H9 (cell line): ENCODE results near the gene ESPL1. TPM values are rescaled to one million over a fixed set of nuclear protein-coding genes. Genes with fewer than 3 reads are reported as not detected.

ENCODE experiments used
- DNase-seq: peaks from one replicate; pipeline ENCODE4 v3.0.0-alpha.2; 2017
- H2AFZ ChIP-seq: one replicate; pipeline ENCODE4 v1.6.1; 2013; ENCODE audit warnings: mild to moderate bottlenecking, low read length, control low read depth, moderate library complexity
- H2AK5ac ChIP-seq: 2 replicates; pipeline ENCODE4 v1.6.1; 2013; ENCODE audit warnings: low read length, control low read depth, mixed read lengths; ENCODE audit not compliant: insufficient read length
- H2BK120ac ChIP-seq: one replicate; pipeline ENCODE4 v1.6.1; 2013; ENCODE audit warnings: low read depth, mild to moderate bottlenecking, low read length, control low read depth, inconsistent platforms; ENCODE audit not compliant: poor library complexity, severe bottlenecking
- H2BK12ac ChIP-seq: 2 replicates; pipeline ENCODE4 v1.6.1; 2013; ENCODE audit warnings: low read length, control low read depth, mixed read lengths, low read depth; ENCODE audit not compliant: insufficient read length
- H2BK15ac ChIP-seq: 2 replicates; pipeline ENCODE4 v1.6.1; 2013; ENCODE audit warnings: low read depth, low read length, control low read depth
- H2BK20ac ChIP-seq: one replicate; pipeline ENCODE4 v1.6.1; 2013; ENCODE audit warnings: low read depth, mild to moderate bottlenecking, low read length, control low read depth, inconsistent platforms; ENCODE audit not compliant: poor library complexity, severe bottlenecking
- H2BK5ac ChIP-seq: 2 replicates; pipeline ENCODE4 v1.6.1; 2013; ENCODE audit warnings: low read length, control low read depth, mixed read lengths; ENCODE audit not compliant: insufficient read length
- H3K14ac ChIP-seq: 2 replicates; pipeline ENCODE4 v1.6.1; 2013; ENCODE audit warnings: low read length, control low read depth; ENCODE audit not compliant: insufficient read depth
- H3K18ac ChIP-seq: 2 replicates; pipeline ENCODE4 v1.6.1; 2013; ENCODE audit warnings: low read depth, mild to moderate bottlenecking, mixed read lengths, low read length, control low read depth; ENCODE audit not compliant: insufficient read length
- H3K23ac ChIP-seq: 2 replicates; pipeline ENCODE4 v1.6.1; 2013; ENCODE audit warnings: low read length, control low read depth, mixed read lengths, low read depth; ENCODE audit not compliant: insufficient read length
- H3K23me2 ChIP-seq: 2 replicates; pipeline ENCODE4 v1.6.1; 2013; ENCODE audit warnings: low read depth, mild to moderate bottlenecking, mixed read lengths, low read length, control low read depth; ENCODE audit not compliant: insufficient read length, poor library complexity, severe bottlenecking
- H3K27ac ChIP-seq: 2 replicates; pipeline ENCODE4 v1.5.1; 2013; ENCODE audit warnings: low read length, control low read depth, mixed read lengths, low read depth; ENCODE audit not compliant: insufficient read length
- H3K27me3 ChIP-seq: 2 replicates; pipeline ENCODE4 v1.6.1; 2013; ENCODE audit warnings: low read length, control low read depth, inconsistent platforms; ENCODE audit not compliant: insufficient read depth
- H3K4ac ChIP-seq: 2 replicates; pipeline ENCODE4 v1.6.1; 2013; ENCODE audit warnings: low read depth, mild to moderate bottlenecking, control low read depth, inconsistent platforms, low read length, moderate library complexity
- H3K4me1 ChIP-seq: 2 replicates; pipeline ENCODE4 v1.6.1; 2013; ENCODE audit warnings: low read length, control low read depth, inconsistent platforms; ENCODE audit not compliant: insufficient read depth
- H3K4me2 ChIP-seq: 2 replicates; pipeline ENCODE4 v1.6.1; 2013; ENCODE audit warnings: low read length, control low read depth, mixed read lengths; ENCODE audit not compliant: insufficient read length, insufficient read depth
- H3K56ac ChIP-seq: 2 replicates; pipeline ENCODE4 v1.6.1; 2013; ENCODE audit warnings: low read depth, mild to moderate bottlenecking, mixed read lengths, low read length, control low read depth; ENCODE audit not compliant: insufficient read length
- H3K79me1 ChIP-seq: 2 replicates; pipeline ENCODE4 v1.6.1; 2013; ENCODE audit warnings: low read depth, mild to moderate bottlenecking, moderate library complexity, low read length, control low read depth, inconsistent platforms; ENCODE audit not compliant: insufficient read depth, poor library complexity, severe bottlenecking
- H3K79me2 ChIP-seq: 2 replicates; pipeline ENCODE4 v1.6.1; 2013; ENCODE audit warnings: low read length, control low read depth, inconsistent platforms; ENCODE audit not compliant: insufficient read depth
- H3K9ac ChIP-seq: 2 replicates; pipeline ENCODE4 v1.6.1; 2013; ENCODE audit warnings: low read length, control low read depth, mixed read lengths; ENCODE audit not compliant: insufficient read length; ENCODE audit errors: extremely low read depth
- H3K9me3 ChIP-seq: one replicate; pipeline ENCODE4 v1.6.1; 2013; ENCODE audit warnings: low read depth, low read length, inconsistent platforms; ENCODE audit not compliant: control insufficient read depth
- H3T11ph ChIP-seq: one replicate; pipeline ENCODE4 v1.6.1; 2013; ENCODE audit warnings: mild to moderate bottlenecking, low read length, control low read depth, inconsistent platforms
- H4K20me1 ChIP-seq: one replicate; pipeline ENCODE4 v1.6.1; 2013; ENCODE audit not compliant: control insufficient read depth, insufficient read length, insufficient read depth
- H4K5ac ChIP-seq: 2 replicates; pipeline ENCODE4 v1.6.1; 2013; ENCODE audit warnings: low read depth, mild to moderate bottlenecking, mixed read lengths, low read length, control low read depth; ENCODE audit not compliant: insufficient read length
- H4K8ac ChIP-seq: replicated peaks from 2 replicates; pipeline ENCODE4 v1.6.1; 2013; ENCODE audit warnings: low read length, control low read depth, mixed read lengths, low read depth; ENCODE audit not compliant: insufficient read length
- H4K91ac ChIP-seq: 2 replicates; pipeline ENCODE4 v1.6.1; 2013; ENCODE audit warnings: low read depth, mild to moderate bottlenecking, moderate library complexity, mixed read lengths, low read length, control low read depth; ENCODE audit not compliant: insufficient read length
- H3K27ac Mint-ChIP-seq, 3 experiments: 2 replicates in 2 of 3; 3 replicates in 1 of 3; pipeline ENCODE4 v1.8.0; 2020 to 2021; ENCODE audit warnings: mixed read lengths in 3 of 3, mild to moderate bottlenecking in 1 of 3, moderate library complexity in 1 of 3
- H3K27me3 Mint-ChIP-seq: 2 replicates; pipeline ENCODE4 v1.8.0; 2021; ENCODE audit warnings: low read depth, mild to moderate bottlenecking, moderate library complexity, mixed read lengths
- H3K36me3 Mint-ChIP-seq, 3 experiments: 2 replicates in 2 of 3; 3 replicates in 1 of 3; pipeline ENCODE4 v1.8.0; 2020 to 2021; ENCODE audit warnings: low read depth in 3 of 3, mixed read lengths in 3 of 3; ENCODE audit not compliant: insufficient read depth in 1 of 3
- H3K4me1 Mint-ChIP-seq, 2 experiments: 2 replicates each; pipeline ENCODE4 v1.8.0; 2020; ENCODE audit warnings: mixed read lengths in 2 of 2
- H3K4me3 Mint-ChIP-seq, 2 experiments: 2 replicates in 1 of 2; 3 replicates in 1 of 2; pipeline ENCODE4 v1.8.0; 2020 to 2021; ENCODE audit warnings: mild to moderate bottlenecking in 2 of 2, mixed read lengths in 2 of 2, moderate library complexity in 1 of 2
- H3K9me3 Mint-ChIP-seq, 2 experiments: 2 replicates in 1 of 2; 3 replicates in 1 of 2; pipeline ENCODE4 v1.8.0; 2020; ENCODE audit warnings: mild to moderate bottlenecking in 2 of 2, mixed read lengths in 2 of 2, moderate library complexity in 1 of 2
- WGBS: extraction: QIAGEN DNeasy Blood & Tissue Kit; methylation state at CpG from one replicate; pipeline ENCODE4 v1.1.7; 2013; ENCODE audit warnings: missing lambda C conversion rate, low lambda C conversion rate, mixed read lengths; ENCODE audit not compliant: insufficient read length; ENCODE audit errors: extremely low coverage; 5-methylcytosine and 5-hydroxymethylcytosine counted together
- total RNA-seq: library from RNA; stranded (reverse); gene quantifications from 2 replicates; pipeline ENCODE4 v1.2.1, GENCODE V29; 2021
- TF ChIP-seq, protein P1 (sequence below): fragments of 200-600 bp; sonication (generic); conservative IDR thresholded peaks from 3 replicates; pipeline ENCODE4 v1.8.0; 2021; ENCODE audit warnings: antibody characterized with exemption, mild to moderate bottlenecking

The ESPL1 gene
- total RNA-seq, 1 experiment from 2014 or later, result 43.2 TPM

DNA sequence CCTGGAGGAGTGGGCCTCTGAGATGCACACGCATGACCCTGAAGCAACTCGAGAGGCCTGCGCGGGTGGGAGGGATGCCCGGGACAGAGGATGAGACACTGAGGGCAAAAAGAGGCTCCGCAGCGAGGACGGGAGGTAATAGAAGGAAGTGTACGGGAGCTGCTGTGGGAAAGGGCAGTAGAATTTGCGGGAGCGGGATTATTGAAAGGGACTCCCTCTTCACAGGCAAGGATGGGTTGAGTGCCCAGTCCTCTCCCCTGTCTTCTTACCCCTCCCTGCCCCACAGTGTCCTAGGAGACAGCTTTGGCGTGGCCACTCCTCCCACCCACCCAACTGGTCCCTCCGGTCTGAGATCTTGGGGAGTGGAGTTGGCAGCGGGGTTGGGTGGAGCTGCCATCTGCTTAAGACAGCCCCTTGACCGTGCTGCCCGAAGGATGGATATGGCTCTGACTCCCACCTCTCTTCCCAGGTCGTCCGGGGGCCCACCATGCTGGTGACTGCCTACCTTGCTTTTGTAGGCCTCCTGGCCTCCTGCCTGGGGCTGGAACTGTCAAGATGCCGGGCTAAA, 15.7 kb upstream of the ESPL1 start:
- Histone ChIP-seq H3K56ac (no peak overlapping the region), H2BK5ac (no peak overlapping the region), H4K20me1 (no peaks in the 10 kb centered on the region), H4K8ac (peak overlapping the region; percentile 94), H2BK120ac (no peak overlapping the region), H2BK15ac (no peak overlapping the region), H4K5ac (no peak overlapping the region), H3K79me2 (peaks cover 3% of the 10 kb centered on the region; the same call in 1 of the 2 replicates), H3K4ac (no peak overlapping the region), H3K79me1 (peaks cover 4% of the 10 kb centered on the region), H3K27ac (no peak overlapping the region), H3K18ac (peak overlapping the region; percentile 95), H3K14ac (peak overlapping the region; percentile 92), H4K91ac (no peak overlapping the region), H3K27me3 (no peaks in the 10 kb centered on the region), H3K4me2 (peak overlapping the region; percentile 96), H3K9ac (peak overlapping the region; percentile 84), H3K9me3 (no peaks in the 10 kb centered on the region), H2BK12ac (no peak overlapping the region), H3K23me2 (peaks cover 14% of the 10 kb centered on the region), H3T11ph (no peak overlapping the region), H3K23ac (no peak overlapping the region), H3K4me1 (peaks cover 3% of the 10 kb centered on the region; the same call in 1 of the 2 replicates), H2AK5ac (no peak overlapping the region), H2AFZ (peak overlapping the region; percentile 69), H2BK20ac (no peak overlapping the region)
- Mint-ChIP-seq H3K27ac (peak overlapping the region; percentile 70 to 98 (median 86)), H3K4me3 (peak overlapping the region; percentile 94 to 98), H3K9me3 (no peaks in the 10 kb centered on the region), H3K4me1 (peaks cover 18 to 19% of the 10 kb centered on the region in 2 experiments), H3K27me3 (no peaks in the 10 kb centered on the region; the same call in 1 of the 2 replicates), H3K36me3 (peaks cover 3 to 6% (median 5%) of the 10 kb centered on the region in 3 experiments; a peak in 4 of 7 replicates)
- no peak for DNase-seq
- TF ChIP-seq, protein P1, sequence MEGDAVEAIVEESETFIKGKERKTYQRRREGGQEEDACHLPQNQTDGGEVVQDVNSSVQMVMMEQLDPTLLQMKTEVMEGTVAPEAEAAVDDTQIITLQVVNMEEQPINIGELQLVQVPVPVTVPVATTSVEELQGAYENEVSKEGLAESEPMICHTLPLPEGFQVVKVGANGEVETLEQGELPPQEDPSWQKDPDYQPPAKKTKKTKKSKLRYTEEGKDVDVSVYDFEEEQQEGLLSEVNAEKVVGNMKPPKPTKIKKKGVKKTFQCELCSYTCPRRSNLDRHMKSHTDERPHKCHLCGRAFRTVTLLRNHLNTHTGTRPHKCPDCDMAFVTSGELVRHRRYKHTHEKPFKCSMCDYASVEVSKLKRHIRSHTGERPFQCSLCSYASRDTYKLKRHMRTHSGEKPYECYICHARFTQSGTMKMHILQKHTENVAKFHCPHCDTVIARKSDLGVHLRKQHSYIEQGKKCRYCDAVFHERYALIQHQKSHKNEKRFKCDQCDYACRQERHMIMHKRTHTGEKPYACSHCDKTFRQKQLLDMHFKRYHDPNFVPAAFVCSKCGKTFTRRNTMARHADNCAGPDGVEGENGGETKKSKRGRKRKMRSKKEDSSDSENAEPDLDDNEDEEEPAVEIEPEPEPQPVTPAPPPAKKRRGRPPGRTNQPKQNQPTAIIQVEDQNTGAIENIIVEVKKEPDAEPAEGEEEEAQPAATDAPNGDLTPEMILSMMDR, result no peak
- WGBS, result no CpG with 5 or more reads among the region's 19 CpGs
